GM18499 (cell line): ENCODE results near the gene CCN2.

Experiments used
- ATAC-seq: cut with Tn5 transposase; IDR thresholded peaks from one replicate; pipeline ENCODE4 v1.9.1; 2021; ENCODE audit warnings: moderate number of reproducible peaks; ENCODE audit not compliant: insufficient read depth, unreplicated experiment

Gene CCN2

GRCh38 chr6:131950767-131951575, at the start of gene CCN2:
CCN2 (minus strand) TSS chr6:131951372; CDS start chr6:131951172, 200 bp downstream.
- no peak for ATAC-seq

- ATAC-seq: no peak
Observed at GRCh38 chr6:132000296-132000695, 49.1 kb upstream of the CCN2 start.

GRCh38 chr6:131999545-132000146, 48.5 kb upstream of the CCN2 start:
- no peak for ATAC-seq

- no peak for ATAC-seq
Observed at GRCh38 chr6:131998255-131998982, 47.2 kb upstream of the CCN2 start.

- no peak for ATAC-seq
Observed at GRCh38 chr6:131997429-131998153, 46.4 kb upstream of the CCN2 start.

GRCh38 chr6:131995917-131996316, 44.7 kb upstream of the CCN2 start:
- ATAC-seq: no peak

- ATAC-seq: no peak
Observed at GRCh38 chr6:131992557-131992956, 41.4 kb upstream of the CCN2 start.

GRCh38 chr6:131989036-131989435, 37.9 kb upstream of the CCN2 start:
- ATAC-seq: no peak

- ATAC-seq: no peak
Observed at GRCh38 chr6:131982740-131983259, 31.6 kb upstream of the CCN2 start.

GRCh38 chr6:131981624-131981978, 30.4 kb upstream of the CCN2 start:
- ATAC-seq: no peak

GRCh38 chr6:131980791-131981623, 29.8 kb upstream of the CCN2 start:
- ATAC-seq: no peak

GRCh38 chr6:131980338-131980790, 29.2 kb upstream of the CCN2 start:
- ATAC-seq: no peak

GRCh38 chr6:131979515-131980337, 28.6 kb upstream of the CCN2 start:
- no peak for ATAC-seq

GRCh38 chr6:131978522-131978921, 27.4 kb upstream of the CCN2 start:
- no peak for ATAC-seq

GRCh38 chr6:131976545-131977061, 25.4 kb upstream of the CCN2 start:
- no peak for ATAC-seq

GRCh38 chr6:131972741-131973140, 21.6 kb upstream of the CCN2 start:
- ATAC-seq: no peak

- no peak for ATAC-seq
Observed at GRCh38 chr6:131970076-131970859, 19.1 kb upstream of the CCN2 start.

- ATAC-seq: no peak
Observed at GRCh38 chr6:131968656-131969055, 17.5 kb upstream of the CCN2 start.
